ENCODE results near the gene SRD5A1.

SRD5A1 gene

GRCh38 chr5:6687505-6687904 is 54.3 kb downstream of the SRD5A1 start:
- H3K36me3 ChIP-seq: no peaks in the 10 kb centered on the region
- H3K9me3 ChIP-seq: no peaks in the 10 kb centered on the region
- no peak for DNase-seq
- peaks cover 0 to 4% (median 0%) of the 10 kb centered on the region in 4 donors for H3K4me1 ChIP-seq
- H3K4me3 ChIP-seq: no peak overlapping the region
- no peak overlapping the region for H3K27ac ChIP-seq
- intact Hi-C loops (cut with DNase I; ENCODE audit: low total_unique reads): no loop called here
- H3K27me3 ChIP-seq: no peaks in the 10 kb centered on the region
- no peak for TF ChIP-seq CTCF (IDR thresholded peaks at IDR 0.05)

GRCh38 chr5:6692906-6693305 is 59.7 kb downstream of the SRD5A1 start:
- intact Hi-C loops (cut with DNase I; ENCODE audit: low total_unique reads): no loop called here
- Histone ChIP-seq H3K9me3 (no peaks in the 10 kb centered on the region), H3K27me3 (no peaks in the 10 kb centered on the region), H3K27ac (no peak overlapping the region), H3K4me1 (no peaks in the 10 kb centered on the region), H3K4me3 (no peak overlapping the region), H3K36me3 (no peaks in the 10 kb centered on the region)
- DNase-seq: no peak
- TF ChIP-seq CTCF (IDR thresholded peaks at IDR 0.05): no peak

- H3K4me3 ChIP-seq: no peak overlapping the region
- intact Hi-C loops (cut with DNase I; ENCODE audit: low total_unique reads): no loop called here
- no peaks in the 10 kb centered on the region for H3K9me3 ChIP-seq
- no peak overlapping the region for H3K27ac ChIP-seq
- no peak for TF ChIP-seq CTCF (IDR thresholded peaks at IDR 0.05)
- H3K36me3 ChIP-seq: no peaks in the 10 kb centered on the region
- H3K4me1 ChIP-seq: peaks cover 0 to 5% (median 2%) of the 10 kb centered on the region in 4 donors
- no peaks in the 10 kb centered on the region for H3K27me3 ChIP-seq
- no peak for DNase-seq
These were observed 65.5 kb downstream of the SRD5A1 start for GRCh38 chr5:6698696-6699095.

DNA sequence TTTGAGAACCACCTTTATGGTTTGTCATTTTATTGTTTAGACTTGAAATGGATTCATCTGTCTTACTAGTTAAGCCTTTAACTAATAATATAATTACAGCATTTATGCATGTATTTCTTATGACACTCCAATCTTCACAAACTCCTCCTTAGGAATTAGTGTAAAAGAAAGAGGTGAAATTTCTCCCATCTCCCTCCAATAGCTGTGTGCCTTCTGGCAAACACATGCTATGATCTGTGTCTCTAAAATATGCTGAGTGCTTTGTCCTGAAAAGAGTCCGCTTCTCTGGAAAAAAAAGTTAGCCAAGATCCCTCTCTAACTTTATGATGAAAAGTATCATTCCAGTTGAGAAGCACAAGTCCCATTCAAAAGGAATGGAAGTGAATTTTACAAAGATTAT is 66.1 kb downstream of the SRD5A1 start:
- intact Hi-C loops (cut with DNase I; ENCODE audit: low total_unique reads): no loop called here
- Histone ChIP-seq H3K27me3 (no peaks in the 10 kb centered on the region), H3K36me3 (no peaks in the 10 kb centered on the region), H3K4me3 (no peak overlapping the region), H3K27ac (no peak overlapping the region), H3K9me3 (no peaks in the 10 kb centered on the region), H3K4me1 (peaks cover 0 to 11% (median 8%) of the 10 kb centered on the region in 4 donors)
- TF ChIP-seq CTCF (IDR thresholded peaks at IDR 0.05): no peak
- DNase-seq: no peak

DNA sequence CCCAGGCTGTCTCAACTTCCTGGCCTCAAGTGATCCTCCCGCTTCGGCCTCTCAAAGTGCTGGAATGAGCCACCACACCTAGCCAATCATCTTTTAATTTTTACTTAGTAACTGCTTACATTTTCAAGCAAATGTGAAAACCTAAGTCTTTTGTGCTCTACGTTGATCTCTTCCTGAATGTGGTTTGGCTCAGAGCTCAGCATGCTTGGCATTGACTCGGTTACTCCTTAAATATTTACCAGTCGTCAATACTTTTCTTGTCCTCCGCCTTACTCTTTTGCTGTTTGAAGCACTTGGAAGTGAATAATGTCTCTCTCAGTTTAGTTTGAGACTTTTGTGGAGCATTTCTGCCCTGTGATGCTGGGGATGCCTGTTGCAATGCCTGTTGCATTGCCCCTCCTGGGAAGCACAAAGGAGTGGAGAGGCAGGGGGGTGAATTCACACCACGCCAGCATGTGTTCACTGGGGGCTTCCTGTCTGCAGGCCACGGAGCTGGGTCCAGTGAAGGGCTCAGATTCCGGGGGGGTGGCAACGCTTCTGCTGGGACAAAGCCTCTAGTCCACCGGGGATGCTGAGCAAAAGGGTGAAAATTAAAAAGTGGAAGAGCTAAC is 66.9 kb downstream of the SRD5A1 start:
- TF ChIP-seq CTCF (IDR thresholded peaks at IDR 0.05): no peak
- intact Hi-C loops (cut with DNase I; ENCODE audit: low total_unique reads): no loop called here

More for the DNA sequence above, 66.9 kb downstream of the SRD5A1 start:
- H3K27ac ChIP-seq: no peak overlapping the region
- H3K36me3 ChIP-seq: no peaks in the 10 kb centered on the region
- no peaks in the 10 kb centered on the region for H3K9me3 ChIP-seq
- no peak for DNase-seq
- no peaks in the 10 kb centered on the region for H3K27me3 ChIP-seq
- H3K4me3 ChIP-seq: no peak overlapping the region
- H3K4me1 ChIP-seq: peaks cover 0 to 20% (median 15%) of the 10 kb centered on the region in 4 donors

Data from tibial artery (tissue), 4 donors.